Measurements from ENCODE around the gene FGD3.

DNA sequence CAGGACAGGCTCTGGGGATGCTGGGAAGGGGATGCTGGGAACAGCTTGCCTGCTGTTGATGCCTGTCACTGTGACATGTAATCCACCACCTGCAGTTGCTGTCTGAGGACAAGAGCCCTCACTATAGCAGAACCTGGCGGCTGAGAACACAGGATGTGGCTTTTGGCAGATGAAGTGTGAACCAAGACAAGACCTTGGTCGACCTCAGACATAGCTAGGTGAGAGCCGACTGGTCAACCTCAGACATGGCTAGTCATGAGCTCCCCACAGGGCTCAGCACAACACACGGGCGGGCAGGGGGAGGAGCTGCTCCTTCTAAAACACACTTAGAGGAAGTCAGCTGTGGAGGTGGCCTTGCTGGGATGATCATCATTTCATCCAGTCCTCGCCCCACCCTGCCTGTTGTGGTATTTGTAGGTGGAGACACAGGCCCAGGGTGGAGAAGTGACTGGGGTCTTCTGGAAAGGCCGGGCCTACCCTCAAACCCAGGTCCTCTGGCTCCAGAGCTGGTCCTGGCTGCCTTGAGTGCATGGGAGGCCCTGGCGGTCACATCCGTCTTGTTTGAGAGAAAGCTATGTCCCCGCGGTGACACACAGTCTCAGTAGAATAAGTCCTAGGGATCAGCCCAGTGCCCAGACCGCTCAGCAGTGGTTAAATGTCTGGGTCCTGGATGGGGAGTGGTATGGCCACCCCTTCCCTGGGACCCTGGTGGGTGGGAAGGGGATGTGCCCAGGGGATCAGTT lies 117.2 kb downstream of the FGD3 start:
- TF ChIP-seq, protein P1, sequence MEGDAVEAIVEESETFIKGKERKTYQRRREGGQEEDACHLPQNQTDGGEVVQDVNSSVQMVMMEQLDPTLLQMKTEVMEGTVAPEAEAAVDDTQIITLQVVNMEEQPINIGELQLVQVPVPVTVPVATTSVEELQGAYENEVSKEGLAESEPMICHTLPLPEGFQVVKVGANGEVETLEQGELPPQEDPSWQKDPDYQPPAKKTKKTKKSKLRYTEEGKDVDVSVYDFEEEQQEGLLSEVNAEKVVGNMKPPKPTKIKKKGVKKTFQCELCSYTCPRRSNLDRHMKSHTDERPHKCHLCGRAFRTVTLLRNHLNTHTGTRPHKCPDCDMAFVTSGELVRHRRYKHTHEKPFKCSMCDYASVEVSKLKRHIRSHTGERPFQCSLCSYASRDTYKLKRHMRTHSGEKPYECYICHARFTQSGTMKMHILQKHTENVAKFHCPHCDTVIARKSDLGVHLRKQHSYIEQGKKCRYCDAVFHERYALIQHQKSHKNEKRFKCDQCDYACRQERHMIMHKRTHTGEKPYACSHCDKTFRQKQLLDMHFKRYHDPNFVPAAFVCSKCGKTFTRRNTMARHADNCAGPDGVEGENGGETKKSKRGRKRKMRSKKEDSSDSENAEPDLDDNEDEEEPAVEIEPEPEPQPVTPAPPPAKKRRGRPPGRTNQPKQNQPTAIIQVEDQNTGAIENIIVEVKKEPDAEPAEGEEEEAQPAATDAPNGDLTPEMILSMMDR (IDR thresholded peaks at IDR 0.05; ENCODE audit: poor library complexity) = no peak
- TF ChIP-seq EZH2phosphoT487 (IDR thresholded peaks at IDR 0.05; ENCODE audit: low read depth, severe bottlenecking, unreplicated experiment) = no peak
